Measurements from ENCODE around the gene RPTOR. TPM values are rescaled to one million over a fixed set of nuclear protein-coding genes. Genes with fewer than 3 reads are reported as not detected.

RPTOR gene
- total RNA-seq, 1 experiment from 2014 or later: 58.0 TPM

GRCh38 chr17:80614332-80615047 lies 69.9 kb downstream of the RPTOR start:
- in situ Hi-C loops (cut with HindIII; ENCODE audit: low pct_unique_long_range_greater_than_20kb, low sequenced_read_pairs) (no loop called here), intact Hi-C loops (cut with micrococcal nuclease; ENCODE audit: unreplicated experiment) (no loop called here)
- H3K4me1 ChIP-seq (ENCODE audit: control insufficient read depth, insufficient read depth, low read length): peaks cover 4% of the 10 kb centered on the region
- CTCF ChIA-PET: no interaction called here
- TF ChIP-seq SIN3A (IDR thresholded peaks at IDR 0.05; ENCODE audit: borderline replicate concordance, insufficient read depth, low read depth, low read length): no peak
- TF ChIP-seq POLR2AphosphoS5 (IDR thresholded peaks at IDR 0.05; ENCODE audit: low read depth, low read length): no peak
- no peak for TF ChIP-seq TCF7L2 (IDR thresholded peaks at IDR 0.05; ENCODE audit: low read depth, low read length)
- TF ChIP-seq CTCF (IDR thresholded peaks at IDR 0.05): no peak
- no peak for TF ChIP-seq REST (IDR thresholded peaks at IDR 0.05; ENCODE audit: insufficient read depth in 1 of 2, low read depth in 2 of 2, low read length in 1 of 2)
- H3K9me3 ChIP-seq (ENCODE audit: control insufficient read depth, insufficient read depth, low read depth, low read length): no peaks in the 10 kb centered on the region
- no peak overlapping the region for H3K4me3 ChIP-seq (ENCODE audit: low read depth in 2 of 2, low read length in 2 of 2)
- ATAC-seq (no peak), DNase-seq (ENCODE audit: low read depth, low spot score) (no peak)
- H3K36me3 ChIP-seq (ENCODE audit: control insufficient read depth, insufficient read depth, low read length): no peaks in the 10 kb centered on the region
- no peaks in the 10 kb centered on the region for H3K27me3 ChIP-seq (ENCODE audit: control insufficient read depth, insufficient read depth, low read length)
- no peak overlapping the region for H3K27ac ChIP-seq (ENCODE audit: low read length)
- POLR2A ChIA-PET: no interaction called here
- no TSS peak for BruUV-seq (replicated peaks)

- ChIA-PET CTCF (no interaction called here), POLR2A (interaction anchor here (0.6 kb wide), 2 partner anchors 151 to 241 kb away, joined by 4 to 7 read pairs; no protein-coding TSS in a partner anchor)
- no peak for DNase-seq (ENCODE audit: low read depth, low spot score)
- H3K27ac ChIP-seq (ENCODE audit: low read length): no peak overlapping the region
- in situ Hi-C loops (cut with HindIII; ENCODE audit: low pct_unique_long_range_greater_than_20kb, low sequenced_read_pairs): no loop called here
- intact Hi-C loops (cut with micrococcal nuclease; ENCODE audit: unreplicated experiment): no loop called here
- no TSS peak for BruUV-seq (replicated peaks)
- TF ChIP-seq SIN3A (IDR thresholded peaks at IDR 0.05; ENCODE audit: borderline replicate concordance, insufficient read depth, low read depth, low read length): no peak
- no peak for TF ChIP-seq REST (IDR thresholded peaks at IDR 0.05; ENCODE audit: insufficient read depth in 1 of 2, low read depth in 2 of 2, low read length in 1 of 2)
- no peak for TF ChIP-seq POLR2AphosphoS5 (IDR thresholded peaks at IDR 0.05; ENCODE audit: low read depth, low read length)
- no peak for TF ChIP-seq CTCF (IDR thresholded peaks at IDR 0.05)
- TF ChIP-seq TCF7L2 (IDR thresholded peaks at IDR 0.05; ENCODE audit: low read depth, low read length): no peak
- H3K4me1 ChIP-seq (ENCODE audit: control insufficient read depth, insufficient read depth, low read length): peaks cover 10% of the 10 kb centered on the region
- no peak overlapping the region for H3K4me3 ChIP-seq (ENCODE audit: low read depth in 2 of 2, low read length in 2 of 2)
- no peaks in the 10 kb centered on the region for H3K9me3 ChIP-seq (ENCODE audit: control insufficient read depth, insufficient read depth, low read depth, low read length)
- no peaks in the 10 kb centered on the region for H3K36me3 ChIP-seq (ENCODE audit: control insufficient read depth, insufficient read depth, low read length)
- ATAC-seq: no peak
- H3K27me3 ChIP-seq (ENCODE audit: control insufficient read depth, insufficient read depth, low read length): no peaks in the 10 kb centered on the region
These were observed 70.7 kb downstream of the RPTOR start for GRCh38 chr17:80615376-80615775.
